IMR-90 (cell line): Measurements from ENCODE around the gene HPN. TPM values are rescaled to one million over a fixed set of nuclear protein-coding genes. Genes with fewer than 3 reads are reported as not detected.

Experiments
- ATAC-seq: fragments of 200-7000 bp; cut with Tn5 transposase; 2 replicates; pipeline ENCODE4 v1.9.1; 2020; ENCODE audit warnings: low read depth, mild to moderate bottlenecking, moderate library complexity
- Bru-seq: library from RNA; stranded (reverse); fragments of 400-500 nt; gene quantifications from one replicate; lab custom pipeline; 2021; lab: Mats Ljungman, UMichigan
- BruChase-seq, 2 experiments: library from RNA; stranded (reverse); fragments of 400-500 nt; gene quantifications; one replicate each; lab custom pipeline; 2021; lab: Mats Ljungman, UMichigan
- BruUV-seq: library from RNA; stranded (reverse); fragments of 400-500 nt; replicated peaks from 2 replicates; lab custom pipeline; 2021; lab: Mats Ljungman, UMichigan
- CTCF ChIA-PET: fragments of 300-600 bp; formaldehyde crosslinking; extraction: SDS; loops from one replicate; lab custom pipeline; 2021; ENCODE audit warnings: antibody characterized with exemption; lab: Yijun Ruan, JAX
- POLR2A ChIA-PET: fragments of 300-600 bp; sonication (Branson Sonifier 250); formaldehyde crosslinking; loops from one replicate; lab custom pipeline; 2022; ENCODE audit warnings: antibody characterized with exemption; ENCODE audit not compliant: unreplicated experiment; lab: Charles Lee
- DNase-seq: peaks from one replicate; pipeline ENCODE4 v3.0.0; 2013
- H2AFZ ChIP-seq: replicated peaks from 2 replicates; pipeline ENCODE3; 2013; ENCODE audit warnings: low read length, mild to moderate bottlenecking; ENCODE audit not compliant: poor library complexity
- H2AK5ac ChIP-seq: 2 replicates; pipeline ENCODE4 v1.6.1; 2013; ENCODE audit warnings: low read depth, low read length, inconsistent platforms
- H2AK9ac ChIP-seq: replicated peaks from 2 replicates; pipeline ENCODE3; 2013; ENCODE audit warnings: mild to moderate bottlenecking, low read depth, low read length, moderate library complexity; ENCODE audit not compliant: poor library complexity
- H2BK120ac ChIP-seq: 2 replicates; pipeline ENCODE4 v1.6.1; 2013; ENCODE audit warnings: low read depth, low read length, inconsistent platforms
- H2BK15ac ChIP-seq: 3 replicates; pipeline ENCODE4 v1.6.1; 2013; ENCODE audit warnings: low read depth, low read length, inconsistent platforms
- H2BK20ac ChIP-seq: 2 replicates; pipeline ENCODE4 v1.6.1; 2013; ENCODE audit warnings: low read depth, mild to moderate bottlenecking, inconsistent platforms, low read length, moderate library complexity
- H2BK5ac ChIP-seq: 2 replicates; pipeline ENCODE4 v1.6.1; 2013; ENCODE audit warnings: mild to moderate bottlenecking, low read depth, low read length, inconsistent platforms; ENCODE audit not compliant: poor library complexity, severe bottlenecking
- H3K14ac ChIP-seq: replicated peaks from 2 replicates; pipeline ENCODE4 v1.6.1; 2013; ENCODE audit warnings: low read depth, low read length, inconsistent platforms
- H3K18ac ChIP-seq: 2 replicates; pipeline ENCODE4 v1.6.1; 2013; ENCODE audit warnings: low read depth, low read length, control low read depth
- H3K23ac ChIP-seq: 2 replicates; pipeline ENCODE4 v1.6.1; 2013; ENCODE audit warnings: low read depth, low read length, inconsistent platforms
- H3K27ac ChIP-seq: 2 replicates; pipeline ENCODE4 v1.5.1; 2013; ENCODE audit warnings: mild to moderate bottlenecking, control low read depth, low read length; ENCODE audit not compliant: insufficient read depth
- H3K27me3 ChIP-seq: 2 replicates; pipeline ENCODE4 v1.6.1; 2013; ENCODE audit warnings: low read length; ENCODE audit not compliant: control insufficient read depth, insufficient read depth
- H3K36me3 ChIP-seq: 2 replicates; pipeline ENCODE4 v1.6.1; 2013; ENCODE audit warnings: low read length, mixed read lengths; ENCODE audit not compliant: control insufficient read depth, insufficient read depth
- H3K4ac ChIP-seq: 2 replicates; pipeline ENCODE4 v1.6.1; 2013; ENCODE audit warnings: low read depth, low read length, inconsistent platforms
- H3K4me1 ChIP-seq: 2 replicates; pipeline ENCODE4 v1.6.1; 2013; ENCODE audit warnings: low read length, mixed read lengths; ENCODE audit not compliant: control insufficient read depth, insufficient read depth
- H3K4me2 ChIP-seq: 2 replicates; pipeline ENCODE4 v1.6.1; 2013; ENCODE audit warnings: low read depth, mild to moderate bottlenecking, control low read depth, low read length, moderate library complexity
- H3K4me3 ChIP-seq: 2 replicates; pipeline ENCODE4 v1.5.1; 2013; ENCODE audit warnings: low read depth, mild to moderate bottlenecking, control low read depth, low read length, moderate library complexity; ENCODE audit not compliant: insufficient read depth
- H3K56ac ChIP-seq: 2 replicates; pipeline ENCODE4 v1.6.1; 2013; ENCODE audit warnings: low read length, inconsistent platforms; ENCODE audit not compliant: insufficient read depth; ENCODE audit errors: extremely low read depth
- H3K79me1 ChIP-seq, 2 experiments: 2 replicates each; pipeline ENCODE4 v1.6.1; 2013; ENCODE audit warnings: low read length in 2 of 2, inconsistent platforms in 1 of 2, low read depth in 1 of 2
- H3K9ac ChIP-seq: 2 replicates; pipeline ENCODE4 v1.6.1; 2013; ENCODE audit warnings: low read depth, low read length, control low read depth
- H3K9me1 ChIP-seq: 2 replicates; pipeline ENCODE4 v1.6.1; 2013; ENCODE audit warnings: low read length, inconsistent platforms; ENCODE audit not compliant: insufficient read depth
- H3K9me3 ChIP-seq: 2 replicates; pipeline ENCODE4 v1.6.1; 2013; ENCODE audit warnings: low read length; ENCODE audit not compliant: control insufficient read depth, insufficient read depth
- H4K20me1 ChIP-seq: 2 replicates; pipeline ENCODE4 v1.6.1; 2013; ENCODE audit warnings: low read length, inconsistent platforms; ENCODE audit not compliant: insufficient read depth
- H4K5ac ChIP-seq: 2 replicates; pipeline ENCODE4 v1.6.1; 2013; ENCODE audit warnings: mild to moderate bottlenecking, low read depth, low read length, control low read depth
- H4K8ac ChIP-seq, 2 experiments: 2 replicates each; pipeline ENCODE4 v1.6.1; 2013; ENCODE audit warnings: low read depth in 2 of 2, low read length in 2 of 2, control low read depth in 1 of 2, inconsistent platforms in 1 of 2
- H4K91ac ChIP-seq: 2 replicates; pipeline ENCODE4 v1.6.1; 2013; ENCODE audit warnings: low read depth, low read length, inconsistent platforms; ENCODE audit not compliant: insufficient read depth
- BHLHE40 ChIP-seq: fragments of 150-350 bp; IDR thresholded peaks from 2 replicates; pipeline ENCODE4 v1.6.1; 2016; ENCODE audit warnings: mild to moderate bottlenecking, low read depth, low read length
- CEBPB ChIP-seq: IDR thresholded peaks from 2 replicates; pipeline ENCODE4 v1.6.1; 2012; ENCODE audit warnings: low read depth, low read length, improper control_type of control experiment
- CHD1 ChIP-seq: IDR thresholded peaks from 2 replicates; pipeline ENCODE4 v1.6.1; 2012; ENCODE audit warnings: low read depth, low read length, improper control_type of control experiment
- ELK1 ChIP-seq: fragments of 150-350 bp; IDR thresholded peaks from 2 replicates; pipeline ENCODE4 v1.6.1; 2016; ENCODE audit warnings: low read depth, mild to moderate bottlenecking, low read length, moderate library complexity, borderline replicate concordance
- FOS ChIP-seq: fragments of 150-350 bp; IDR thresholded peaks from 2 replicates; pipeline ENCODE4 v1.6.1; 2016; ENCODE audit warnings: low read depth, low read length
- MAFK ChIP-seq: IDR thresholded peaks from 2 replicates; pipeline ENCODE4 v1.6.1; 2012; ENCODE audit warnings: low read depth, low read length, improper control_type of control experiment
- MXI1 ChIP-seq: IDR thresholded peaks from 2 replicates; pipeline ENCODE4 v1.6.1; 2012; ENCODE audit warnings: low read depth, mild to moderate bottlenecking, low read length, moderate library complexity, borderline replicate concordance
- NFE2L2 ChIP-seq: fragments of 150-350 bp; IDR thresholded peaks from 2 replicates; pipeline ENCODE4 v1.6.1; 2016; ENCODE audit warnings: low read depth, mild to moderate bottlenecking, low read length
- POLR2A ChIP-seq: IDR thresholded peaks from 2 replicates; pipeline ENCODE4 v1.6.1; 2012; ENCODE audit warnings: mild to moderate bottlenecking, low read depth, low read length
- RCOR1 ChIP-seq: IDR thresholded peaks from 2 replicates; pipeline ENCODE4 v1.6.1; 2012; ENCODE audit warnings: mild to moderate bottlenecking, low read length, improper control_type of control experiment; ENCODE audit not compliant: insufficient replicate concordance
- RFX5 ChIP-seq: IDR thresholded peaks from 2 replicates; pipeline ENCODE4 v1.8.0; 2012; ENCODE audit warnings: low read depth, mild to moderate bottlenecking, low read length, moderate library complexity
- USF2 ChIP-seq: fragments of 150-350 bp; IDR thresholded peaks from 2 replicates; pipeline ENCODE4 v1.6.1; 2017; ENCODE audit warnings: mild to moderate bottlenecking, antibody characterized with exemption, low read length, low read depth
- WGBS, 2 experiments: methylation state at CpG; one replicate each; pipeline versions ENCODE4 v1.1.5 to v1.1.7; 2013; ENCODE audit warnings: missing lambda C conversion rate in 2 of 2; ENCODE audit not compliant: insufficient read length in 1 of 2; ENCODE audit errors: extremely low coverage in 2 of 2; 5-methylcytosine and 5-hydroxymethylcytosine counted together
- dilution Hi-C: fragments of 300-500 bp; cut with HindIII; formaldehyde crosslinking; loops from one replicate; pipeline ENCODE4 v1.14.3; 2018; ENCODE audit warnings: low sequenced_read_pairs; ENCODE audit not compliant: unreplicated experiment
- in situ Hi-C: fragments of 300-500 bp; cut with MboI; formaldehyde crosslinking; loops from 3 replicates; pipeline ENCODE4 v1.14.3; 2019; ENCODE audit warnings: low sequenced_read_pairs, inconsistent platforms, mixed read lengths
- intact Hi-C: fragments of 100-400 bp; cut with micrococcal nuclease; formaldehyde crosslinking; loops from 2 replicates; pipeline ENCODE4 v1.10.0; 2022
- long read RNA-seq: library from polyadenylated mRNA; unstranded; transcript quantifications from one replicate; pipeline ENCODE4 v2.0.0, GENCODE V29; 2021; ENCODE audit not compliant: unreplicated experiment
- polyA plus RNA-seq, 3 experiments: library from polyadenylated mRNA; depleted of rRNA; stranded (reverse); fragments of >200 nt; gene quantifications; 2 replicates each; pipeline ENCODE4 v1.2.3, GENCODE V29; 2012; ENCODE audit warnings: low replicate concordance in 1 of 3
- total RNA-seq: library from RNA; depleted of rRNA; stranded (reverse); fragments of >200 nt; gene quantifications from 2 replicates; pipeline ENCODE4 v1.2.3, GENCODE V29; 2012; rRNA removed

HPN gene
- not detected in 2 replicates for total RNA-seq
- polyA plus RNA-seq (2012; rRNA removed), result not detected in 2 replicates
- polyA plus RNA-seq (2012; cell fraction: cytosol; rRNA removed), result not detected in 2 replicates
- 0.08 TPM in 1 of 2 replicates, not detected in the other for polyA plus RNA-seq (2012; cell fraction: nucleus; rRNA removed; ENCODE audit: low replicate concordance)
- Bru-seq, nascent RNA, result percentile 10 among the genes with signal in this experiment
- BruChase-seq, experiment 1, labeled RNA remaining after a 6-hour chase, result percentile 8 among the genes with signal in this experiment
- BruChase-seq, experiment 2, labeled RNA remaining after a 2-hour chase, result percentile 16 among the genes with signal in this experiment
- long read RNA-seq, result 0 reads

GRCh38 chr19:35041548-35042055 is at the start of gene HPN:
Gene HPN (plus strand): TSS chr19:35041721. CDS start chr19:35042507, 786 bp downstream.
- Histone ChIP-seq H4K20me1 (no peaks in the 10 kb centered on the region), H3K9me1 (no peaks in the 10 kb centered on the region), H2BK20ac (no peak within 1 kb of the TSS), H4K91ac (no peak within 1 kb of the TSS), H4K5ac (no peak within 1 kb of the TSS), H3K18ac (no peak within 1 kb of the TSS), H3K4me2 (no peak within 1 kb of the TSS; the same call in 1 of the 2 replicates), H3K4ac (no peak within 1 kb of the TSS), H3K27ac (no peak within 1 kb of the TSS), H3K9me3 (no peaks in the 10 kb centered on the region), H3K36me3 (no peaks in the 10 kb centered on the region), H3K4me1 (peaks cover 5% of the 10 kb centered on the region; the same call in 1 of the 2 replicates), H4K8ac (no peak within 1 kb of the TSS), H3K79me1 (no peaks in the 10 kb centered on the region), H3K27me3 (peaks cover 7% of the 10 kb centered on the region; the same call in 1 of the 2 replicates), H3K23ac (no peak within 1 kb of the TSS), H2BK120ac (no peak within 1 kb of the TSS), H2AFZ (peak within 1 kb of the TSS; percentile 34), H3K56ac (no peak within 1 kb of the TSS), H2BK15ac (no peak within 1 kb of the TSS), H2AK9ac (no peak within 1 kb of the TSS), H3K4me3 (no peak within 1 kb of the TSS), H2BK5ac (no peak within 1 kb of the TSS), H3K14ac (no peak within 1 kb of the TSS), H2AK5ac (no peak within 1 kb of the TSS; the same call in 1 of the 2 replicates), H3K9ac (no peak within 1 kb of the TSS)
- no peak for TF ChIP-seq USF2
- TF ChIP-seq CEBPB, result no peak
- TF ChIP-seq MAFK, result no peak
- TF ChIP-seq FOS, result no peak
- TF ChIP-seq MXI1, result no peak
- TF ChIP-seq ELK1, result no peak
- no peak for TF ChIP-seq RCOR1
- no peak for TF ChIP-seq RFX5
- no peak for TF ChIP-seq BHLHE40
- no peak for TF ChIP-seq NFE2L2
- no peak for TF ChIP-seq POLR2A
- TF ChIP-seq CHD1, result no peak
- in situ Hi-C loops (no loop called here), intact Hi-C loops (no loop called here), dilution Hi-C loops (no loop called here)
- ATAC-seq (no peak), DNase-seq (no peak)
- no TSS peak for BruUV-seq
- CTCF ChIA-PET, result no interaction called here
- POLR2A ChIA-PET, result no interaction called here
- 42% methylated on average over 3 of the region's 19 CpGs; no CpG with 5 or more reads in 1 of the 2 experiments for WGBS, 2 experiments
